Upper lobe of right lung (tissue), 1 donor: ENCODE measurements around the gene CNIH3. TPM values are rescaled to one million over a fixed set of nuclear protein-coding genes. Genes with fewer than 3 reads are reported as not detected.

Source experiments
- ATAC-seq: fragments of 200-7000 bp; cut with Tn5 transposase; one replicate; pipeline ENCODE4 v1.9.1; 2020; ENCODE audit warnings: mild to moderate bottlenecking, moderate library complexity
- DNase-seq: peaks from one replicate; pipeline ENCODE4 v3.0.0-alpha.2; 2020
- H3K27ac ChIP-seq: fragments of 200-600 bp; one replicate; pipeline ENCODE4 v1.8.0; 2022
- H3K27me3 ChIP-seq: fragments of 200-600 bp; one replicate; pipeline ENCODE4 v1.8.0; 2022; ENCODE audit warnings: mild to moderate bottlenecking
- H3K36me3 ChIP-seq: fragments of 200-600 bp; one replicate; pipeline ENCODE4 v1.8.0; 2022
- H3K4me1 ChIP-seq: fragments of 200-600 bp; one replicate; pipeline ENCODE4 v1.8.0; 2022
- H3K4me3 ChIP-seq: fragments of 200-600 bp; one replicate; pipeline ENCODE4 v1.8.0; 2022; ENCODE audit warnings: mild to moderate bottlenecking
- H3K9me3 ChIP-seq: fragments of 200-600 bp; one replicate; pipeline ENCODE4 v1.8.0; 2022
- CTCF ChIP-seq: fragments of 200-600 bp; IDR thresholded peaks from one replicate; pipeline ENCODE4 v1.8.0; 2022; ENCODE audit warnings: antibody characterized with exemption
- intact Hi-C: fragments of 100-400 bp; cut with DNase I; formaldehyde crosslinking; loops from one replicate; pipeline ENCODE4 v1.11.0; 2022
- total RNA-seq: library from RNA; stranded (reverse); fragmentation: NEBNext Ultra II Directional; extraction: Animal tissue kit (Norgen Biotek cat#: 25700); gene quantifications from one replicate; pipeline ENCODE4 v1.2.1, GENCODE V29; 2021
- donor health status: DM: no; HTN: yes; CAD: no; lungs with severe emphysema.

Gene CNIH3
- total RNA-seq, 1 donor from 2014 or later = 4.8 TPM

GRCh38 chr1:224749916-224750315, 133.8 kb downstream of the CNIH3 start:
- TF ChIP-seq CTCF = no peak
- H3K27ac ChIP-seq = no peak overlapping the region
- H3K4me3 ChIP-seq = no peak overlapping the region
- H3K4me1 ChIP-seq = no peaks in the 10 kb centered on the region
- H3K36me3 ChIP-seq = no peaks in the 10 kb centered on the region
- H3K27me3 ChIP-seq = no peaks in the 10 kb centered on the region
- no peaks in the 10 kb centered on the region for H3K9me3 ChIP-seq
- intact Hi-C loops = no loop called here
- ATAC-seq = no peak
- no peak for DNase-seq

- no peak for DNase-seq
- TF ChIP-seq CTCF = no peak
- ATAC-seq = no peak
These were observed 135.7 kb downstream of the CNIH3 start for GRCh38 chr1:224751624-224752311.

GRCh38 chr1:224753491-224753890, 137.4 kb downstream of the CNIH3 start:
- no peak overlapping the region for H3K27ac ChIP-seq
- no peak for DNase-seq
- no peak for ATAC-seq
- no peaks in the 10 kb centered on the region for H3K36me3 ChIP-seq
- no peaks in the 10 kb centered on the region for H3K27me3 ChIP-seq
- no peaks in the 10 kb centered on the region for H3K4me1 ChIP-seq
- intact Hi-C loops = no loop called here
- no peak overlapping the region for H3K4me3 ChIP-seq
- no peak for TF ChIP-seq CTCF
- no peaks in the 10 kb centered on the region for H3K9me3 ChIP-seq

More at GRCh38 chr1:224751624-224752311, 135.7 kb downstream of the CNIH3 start:
- intact Hi-C loops = no loop called here
- Histone ChIP-seq H3K4me3 (no peak overlapping the region), H3K27ac (no peak overlapping the region), H3K27me3 (no peaks in the 10 kb centered on the region), H3K36me3 (no peaks in the 10 kb centered on the region), H3K4me1 (no peaks in the 10 kb centered on the region), H3K9me3 (no peaks in the 10 kb centered on the region)

GRCh38 chr1:224755586-224755985, 139.5 kb downstream of the CNIH3 start:
- Histone ChIP-seq H3K9me3 (no peaks in the 10 kb centered on the region), H3K4me3 (no peak overlapping the region), H3K27ac (no peak overlapping the region), H3K27me3 (no peaks in the 10 kb centered on the region), H3K36me3 (no peaks in the 10 kb centered on the region), H3K4me1 (no peaks in the 10 kb centered on the region)
- DNase-seq (no peak), ATAC-seq (no peak)
- intact Hi-C loops = no loop called here
- TF ChIP-seq CTCF = no peak

- Histone ChIP-seq H3K9me3 (no peaks in the 10 kb centered on the region), H3K27me3 (no peaks in the 10 kb centered on the region), H3K36me3 (no peaks in the 10 kb centered on the region), H3K27ac (no peak overlapping the region), H3K4me3 (no peak overlapping the region), H3K4me1 (no peaks in the 10 kb centered on the region)
- intact Hi-C loops = no loop called here
- no peak for DNase-seq
- ATAC-seq = no peak
- TF ChIP-seq CTCF = no peak
These were observed 141.4 kb downstream of the CNIH3 start for GRCh38 chr1:224757508-224757907.

GRCh38 chr1:224759135-224759534, 143.0 kb downstream of the CNIH3 start:
- no peak for TF ChIP-seq CTCF
- no peaks in the 10 kb centered on the region for H3K9me3 ChIP-seq
- DNase-seq = no peak
- H3K27me3 ChIP-seq = no peaks in the 10 kb centered on the region
- H3K27ac ChIP-seq = no peak overlapping the region
- H3K4me1 ChIP-seq = no peaks in the 10 kb centered on the region
- H3K36me3 ChIP-seq = no peaks in the 10 kb centered on the region
- H3K4me3 ChIP-seq = no peak overlapping the region
- no peak for ATAC-seq
- intact Hi-C loops = no loop called here
